H1 (cell line): ENCODE measurements around the gene RAB11FIP3. TPM values are rescaled to one million over a fixed set of nuclear protein-coding genes. Genes with fewer than 3 reads are reported as not detected.

Source experiments
- CTCF ChIA-PET: fragments of 300-600 bp; sonication (Branson Sonifier 250); formaldehyde crosslinking; loops from one replicate; lab custom pipeline; 2021; ENCODE audit not compliant: partially characterized antibody; lab: Charles Lee
- POLR2A ChIA-PET: fragments of 300-600 bp; sonication (Branson Sonifier 250); formaldehyde crosslinking; loops from one replicate; lab custom pipeline; 2021; ENCODE audit warnings: inconsistent platforms; ENCODE audit not compliant: partially characterized antibody; lab: Charles Lee
- DNase-seq, 2 experiments: peaks; one replicate each; pipeline versions ENCODE4 v3.0.0 to v3.0.0-alpha.2; 2010 to 2022; ENCODE audit warnings: low spot score in 2 of 2, low read depth in 1 of 2, mixed read lengths in 1 of 2
- FAIRE-seq: peaks from 2 replicates; lab custom pipeline; 2011; peaks lifted over from hg19 to GRCh38; lab: Jason Lieb, UNC
- H2AFZ ChIP-seq: 2 replicates; pipeline ENCODE4 v1.8.1; 2012; ENCODE audit warnings: low read length, inconsistent platforms
- H2AK5ac ChIP-seq: 2 replicates; pipeline ENCODE4 v1.6.1; 2013; ENCODE audit warnings: low read depth, low read length
- H2BK120ac ChIP-seq: replicated peaks from 2 replicates; pipeline ENCODE3; 2013; ENCODE audit warnings: low read depth, low read length, inconsistent platforms
- H2BK12ac ChIP-seq: 2 replicates; pipeline ENCODE4 v1.6.1; 2013; ENCODE audit warnings: low read depth, low read length
- H2BK15ac ChIP-seq: 2 replicates; pipeline ENCODE4 v1.6.1; 2013; ENCODE audit warnings: low read length
- H2BK20ac ChIP-seq: 2 replicates; pipeline ENCODE4 v1.6.1; 2013; ENCODE audit warnings: low read length
- H2BK5ac ChIP-seq: 2 replicates; pipeline ENCODE4 v1.6.1; 2013; ENCODE audit warnings: low read depth, low read length
- H3K14ac ChIP-seq: 2 replicates; pipeline ENCODE4 v1.6.1; 2013; ENCODE audit warnings: inconsistent platforms; ENCODE audit not compliant: insufficient read length
- H3K18ac ChIP-seq: 2 replicates; pipeline ENCODE4 v1.6.1; 2013; ENCODE audit warnings: low read length; ENCODE audit errors: extremely low read depth
- H3K23ac ChIP-seq: 2 replicates; pipeline ENCODE4 v1.6.1; 2013; ENCODE audit warnings: inconsistent platforms; ENCODE audit not compliant: insufficient read length
- H3K23me2 ChIP-seq: 2 replicates; pipeline ENCODE4 v1.6.1; 2013; ENCODE audit warnings: low read depth, low read length
- H3K27ac ChIP-seq: 2 replicates; pipeline ENCODE4 v1.6.1; 2011; ENCODE audit warnings: low read depth, low read length, inconsistent platforms
- H3K27me3 ChIP-seq, 4 experiments: replicated peaks in 1 of 4; 1 replicate in 1 of 4; 2 replicates in 3 of 4; pipeline versions ENCODE4 v1.6.1 to v1.8.1; 2011 to 2013; ENCODE audit warnings: low read length in 3 of 4, mild to moderate bottlenecking in 3 of 4, inconsistent platforms in 2 of 4, mixed read lengths in 2 of 4, moderate library complexity in 1 of 4; ENCODE audit not compliant: control insufficient read depth in 3 of 4, insufficient read depth in 3 of 4; ENCODE audit errors: extremely low read depth in 1 of 4
- H3K36me3 ChIP-seq, 4 experiments: 2 replicates each; pipeline versions ENCODE4 v1.6.1 to v1.8.1; 2011 to 2013; ENCODE audit warnings: mild to moderate bottlenecking in 4 of 4, low read length in 3 of 4, moderate library complexity in 2 of 4, control low read depth in 1 of 4, inconsistent platforms in 1 of 4; ENCODE audit not compliant: insufficient read depth in 4 of 4, control insufficient read depth in 2 of 4
- H3K4ac ChIP-seq: replicated peaks from 2 replicates; pipeline ENCODE3; 2013; ENCODE audit warnings: low read length, low read depth, mixed read lengths, inconsistent platforms; ENCODE audit not compliant: insufficient read length
- H3K4me1 ChIP-seq, 4 experiments: replicated peaks in 1 of 4; 1 replicate in 1 of 4; 2 replicates in 3 of 4; pipeline versions ENCODE4 v1.6.1 to v1.8.1; 2011 to 2013; ENCODE audit warnings: low read length in 3 of 4, inconsistent platforms in 2 of 4, mixed read lengths in 1 of 4; ENCODE audit not compliant: insufficient read depth in 4 of 4, control insufficient read depth in 3 of 4
- H3K4me2 ChIP-seq, 2 experiments: 2 replicates each; pipeline versions ENCODE4 v1.6.1 to v1.8.1; 2011 to 2013; ENCODE audit warnings: low read depth in 2 of 2, low read length in 2 of 2, control low read depth in 1 of 2, inconsistent platforms in 1 of 2, mild to moderate bottlenecking in 1 of 2; ENCODE audit not compliant: insufficient read depth in 1 of 2
- H3K4me3 ChIP-seq, 4 experiments: fragments of 200-600, 300-600 bp in 1 of 4; sonication (generic), shearing (Covaris generic), sonication (Bioruptor Twin) in 1 of 4; 2 replicates each; pipeline versions ENCODE4 v1.5.1 to v1.8.1; 2011 to 2016; ENCODE audit warnings: low read length in 4 of 4, low read depth in 3 of 4, control low read depth in 2 of 4, inconsistent platforms in 2 of 4, mild to moderate bottlenecking in 2 of 4, mixed read lengths in 1 of 4, moderate library complexity in 1 of 4; ENCODE audit not compliant: insufficient read depth in 2 of 4; ENCODE audit errors: extremely low read depth in 1 of 4
- H3K56ac ChIP-seq: replicated peaks from 2 replicates; pipeline ENCODE3; 2013; ENCODE audit warnings: low read depth, mild to moderate bottlenecking, mixed read lengths, low read length, inconsistent platforms; ENCODE audit not compliant: insufficient read length
- H3K79me1 ChIP-seq: 2 replicates; pipeline ENCODE4 v1.6.1; 2013; ENCODE audit warnings: low read depth, low read length, control low read depth
- H3K79me2 ChIP-seq, 2 experiments: 2 replicates each; pipeline versions ENCODE4 v1.6.1 to v1.8.1; 2012 to 2013; ENCODE audit warnings: low read length in 2 of 2, mild to moderate bottlenecking in 2 of 2, inconsistent platforms in 1 of 2; ENCODE audit not compliant: insufficient read depth in 2 of 2, control insufficient read depth in 1 of 2
- H3K9ac ChIP-seq, 4 experiments: replicated peaks in 1 of 4; 1 replicate in 1 of 4; 2 replicates in 3 of 4; pipeline versions ENCODE4 v1.6.1 to v1.8.1; 2011 to 2013; ENCODE audit warnings: low read depth in 3 of 4, low read length in 3 of 4, control low read depth in 2 of 4, mild to moderate bottlenecking in 2 of 4, moderate library complexity in 2 of 4, inconsistent platforms in 1 of 4; ENCODE audit errors: extremely low read depth in 1 of 4
- H3K9me3 ChIP-seq, 2 experiments: 2 replicates each; pipeline versions ENCODE4 v1.6.1 to v1.8.1; 2012 to 2013; ENCODE audit warnings: mild to moderate bottlenecking in 2 of 2, moderate library complexity in 2 of 2, control low read depth in 1 of 2, inconsistent platforms in 1 of 2, low read depth in 1 of 2, low read length in 1 of 2, mixed read lengths in 1 of 2; ENCODE audit not compliant: insufficient read depth in 2 of 2
- H4K20me1 ChIP-seq, 2 experiments: replicated peaks in 1 of 2; 2 replicates each; pipeline versions ENCODE3 to v1.8.1; 2011 to 2013; ENCODE audit warnings: inconsistent platforms in 2 of 2, low read length in 2 of 2, mild to moderate bottlenecking in 1 of 2; ENCODE audit not compliant: insufficient read depth in 2 of 2, control insufficient read depth in 1 of 2
- H4K5ac ChIP-seq: 2 replicates; pipeline ENCODE4 v1.6.1; 2013; ENCODE audit warnings: low read length, low read depth, mixed read lengths, inconsistent platforms; ENCODE audit not compliant: insufficient read length
- H4K8ac ChIP-seq: 2 replicates; pipeline ENCODE4 v1.8.0; 2013; ENCODE audit warnings: mild to moderate bottlenecking, moderate library complexity, low read length, inconsistent platforms; ENCODE audit not compliant: insufficient read depth; ENCODE audit errors: extremely low read depth
- H4K91ac ChIP-seq: replicated peaks from 2 replicates; pipeline ENCODE3; 2013; ENCODE audit warnings: low read length, mixed read lengths, inconsistent platforms; ENCODE audit not compliant: insufficient read length
- CBX5 ChIP-seq: fragments of 300-800, 300-1000 bp; sonication (generic); IDR thresholded peaks from 2 replicates; pipeline ENCODE4 v1.7.1; 2016; ENCODE audit warnings: antibody characterized with exemption, low read length, low read depth
- RBBP5 ChIP-seq: IDR thresholded peaks from 2 replicates; pipeline ENCODE4 v1.7.1; 2012; ENCODE audit warnings: low read depth, mild to moderate bottlenecking, inconsistent platforms, low read length, moderate library complexity, borderline replicate concordance
- RXRA ChIP-seq: IDR thresholded peaks from 2 replicates; pipeline ENCODE4 v1.6.1; 2011; ENCODE audit warnings: low read depth, mild to moderate bottlenecking, low read length, moderate library complexity; ENCODE audit not compliant: insufficient read depth
- SIRT6 ChIP-seq: IDR thresholded peaks from one replicate; pipeline ENCODE4 v1.7.1; 2012; ENCODE audit warnings: low read length, inconsistent platforms
- SUZ12 ChIP-seq: fragments of 200-600 bp; sonication (generic); IDR thresholded peaks from 2 replicates; pipeline ENCODE4 v1.6.1; 2012; ENCODE audit warnings: mild to moderate bottlenecking, inconsistent platforms, low read length, moderate library complexity, mixed read lengths
- WGBS, 2 experiments: shearing (Covaris generic) in 1 of 2; methylation state at CpG; one replicate each; pipeline versions ENCODE4 v1.1.6 to v1.1.7; 2013 to 2015; ENCODE audit warnings: low lambda C conversion rate in 2 of 2, mixed read lengths in 2 of 2, inconsistent platforms in 1 of 2, low coverage in 1 of 2, missing lambda C conversion rate in 1 of 2; ENCODE audit not compliant: insufficient replicate concordance in 2 of 2, insufficient coverage in 1 of 2, insufficient read length in 1 of 2; ENCODE audit errors: extremely low coverage in 1 of 2, missing lambda C conversion rate in 1 of 2; 5-methylcytosine and 5-hydroxymethylcytosine counted together
- long read RNA-seq, 2 experiments: library from RNA in 1 of 2; library from capped mRNA in 1 of 2; stranded (forward); transcript quantifications; one replicate each; pipeline ENCODE4 v2.0.0, GENCODE V29; 2021; ENCODE audit warnings: inconsistent platforms in 1 of 2
- polyA minus RNA-seq, 3 experiments: library from RNA; depleted of rRNA, polyadenylated mRNA; stranded (reverse); fragments of >200 nt; gene quantifications; 1 replicate in 2 of 3; 2 replicates in 1 of 3; pipeline ENCODE4 v1.2.3, GENCODE V29; 2011
- polyA plus RNA-seq, 7 experiments: library from polyadenylated mRNA; depleted of rRNA in 3 of 7; stranded (reverse) in 5 of 7; unstranded in 2 of 7; fragments of >200 nt in 5 of 7; fragments of 200-250 nt in 2 of 7; gene quantifications; 1 replicate in 5 of 7; 2 replicates in 1 of 7; 4 replicates in 1 of 7; pipeline versions ENCODE4 v1.2.1 to v1.2.3, GENCODE V29; 2011 to 2013; ENCODE audit warnings: missing spikeins in 2 of 7, mixed read lengths in 2 of 7
- total RNA-seq: library from RNA; stranded (reverse); fragmentation: NEBNext Ultra II Directional; extraction: Animal tissue kit (Norgen Biotek cat#: 25700); gene quantifications from 2 replicates; pipeline ENCODE4 v1.2.1, GENCODE V29; 2021

RAB11FIP3 gene, protein sequence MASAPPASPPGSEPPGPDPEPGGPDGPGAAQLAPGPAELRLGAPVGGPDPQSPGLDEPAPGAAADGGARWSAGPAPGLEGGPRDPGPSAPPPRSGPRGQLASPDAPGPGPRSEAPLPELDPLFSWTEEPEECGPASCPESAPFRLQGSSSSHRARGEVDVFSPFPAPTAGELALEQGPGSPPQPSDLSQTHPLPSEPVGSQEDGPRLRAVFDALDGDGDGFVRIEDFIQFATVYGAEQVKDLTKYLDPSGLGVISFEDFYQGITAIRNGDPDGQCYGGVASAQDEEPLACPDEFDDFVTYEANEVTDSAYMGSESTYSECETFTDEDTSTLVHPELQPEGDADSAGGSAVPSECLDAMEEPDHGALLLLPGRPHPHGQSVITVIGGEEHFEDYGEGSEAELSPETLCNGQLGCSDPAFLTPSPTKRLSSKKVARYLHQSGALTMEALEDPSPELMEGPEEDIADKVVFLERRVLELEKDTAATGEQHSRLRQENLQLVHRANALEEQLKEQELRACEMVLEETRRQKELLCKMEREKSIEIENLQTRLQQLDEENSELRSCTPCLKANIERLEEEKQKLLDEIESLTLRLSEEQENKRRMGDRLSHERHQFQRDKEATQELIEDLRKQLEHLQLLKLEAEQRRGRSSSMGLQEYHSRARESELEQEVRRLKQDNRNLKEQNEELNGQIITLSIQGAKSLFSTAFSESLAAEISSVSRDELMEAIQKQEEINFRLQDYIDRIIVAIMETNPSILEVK
- 32.4 and 35.2 TPM in 2 replicates for total RNA-seq
- 9.3 and 16.6 TPM in 2 replicates for polyA plus RNA-seq (2011; rRNA removed)
- 15.1 TPM for polyA plus RNA-seq (2011; cell fraction: cytosol; rRNA removed)
- 37.6 TPM for polyA plus RNA-seq (2011; cell fraction: nucleus; rRNA removed)
- polyA plus RNA-seq (2012, experiment 1 of 2), result 21.9 to 33.3 TPM (median 31.0 TPM) in 4 replicates
- polyA plus RNA-seq (2012, experiment 2 of 2), result 20.2 TPM
- 12.5 TPM for polyA plus RNA-seq (2013, experiment 1 of 2)
- 11.9 TPM for polyA plus RNA-seq (2013, experiment 2 of 2)
- polyA minus RNA-seq (2011; rRNA and poly(A)+ RNA removed), result 9.7 and 14.5 TPM in 2 replicates
- polyA minus RNA-seq (2011; cell fraction: cytosol; rRNA and poly(A)+ RNA removed), result 10.8 TPM
- polyA minus RNA-seq (2011; cell fraction: nucleus; rRNA and poly(A)+ RNA removed), result 21.0 TPM
- long read RNA-seq, experiment 1, partial matches to known transcripts, result 20 of 23 reads
- long read RNA-seq, experiment 1, other reads (novel, unspliced or antisense), result 3 of 23 reads
- long read RNA-seq, experiment 2, partial matches to known transcripts, result 1 of 1 reads
- long read RNA-seq, experiment 2, other reads (novel, unspliced or antisense), result 0 of 1 reads

DNA sequence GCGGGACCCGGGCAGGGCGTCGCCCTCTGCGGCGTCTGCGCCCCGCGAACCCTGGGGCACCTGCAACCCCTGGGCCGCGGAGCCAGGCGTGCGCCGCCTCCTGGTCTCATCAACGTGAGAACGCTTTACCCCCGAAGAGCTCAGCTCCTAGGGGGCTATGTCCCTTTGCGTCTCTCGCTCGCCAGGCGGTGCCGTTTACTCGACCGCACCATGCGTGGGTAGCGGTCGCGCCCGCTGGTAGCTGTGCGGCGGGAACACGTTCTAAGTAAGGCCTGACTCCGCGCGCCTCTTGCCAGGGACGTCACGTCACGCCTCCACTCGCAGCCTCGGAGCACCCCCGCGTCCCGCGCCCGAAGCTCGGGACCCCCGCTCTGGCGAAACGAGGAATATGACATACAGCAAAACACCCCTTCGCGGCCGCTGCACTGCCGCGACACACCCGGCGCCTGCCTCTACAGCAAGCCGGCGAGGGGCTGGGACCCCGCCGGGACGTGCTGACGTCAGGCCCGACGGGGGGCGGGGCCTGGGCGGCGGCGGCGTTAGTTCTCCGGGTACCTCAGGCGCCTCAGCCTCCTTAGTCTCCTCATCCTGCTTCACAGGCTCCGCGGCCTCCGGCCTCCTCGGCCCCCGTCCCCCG lies at the start of gene RAB11FIP3:
TSS of gene RAB11FIP3 (plus strand) at position 568 of the 637 bp plus-strand sequence. CDS start 358 bp downstream, outside the sequence.
- Histone ChIP-seq H3K4ac (peak within 1 kb of the TSS; percentile 69), H3K18ac (no peak within 1 kb of the TSS; the same call in none of the 2 replicates), H3K9me3 (no peaks in the 10 kb centered on the region), H3K14ac (no peak within 1 kb of the TSS), H3K79me2 (peaks cover 0 to 29% of the 10 kb centered on the region in 2 experiments; a peak in 2 of 4 replicates), H3K4me2 (peak within 1 kb of the TSS; percentile 86 to 99), H3K27ac (no peak within 1 kb of the TSS), H4K91ac (no peak within 1 kb of the TSS), H2BK12ac (0 out of 2 replicates have a peak within 1 kb of the TSS, but pooled peaks have one; percentile 39), H3K4me1 (peaks cover 0 to 15% (median 7%) of the 10 kb centered on the region in 4 experiments; a peak in 4 of 7 replicates), H2AFZ (peak within 1 kb of the TSS; percentile 95), H3K36me3 (no peaks in the 10 kb centered on the region), H3K56ac (no peak within 1 kb of the TSS), H2BK5ac (0 out of 2 replicates have a peak within 1 kb of the TSS, but pooled peaks have one; percentile 16), H4K5ac (no peak within 1 kb of the TSS), H3K4me3 (peak within 1 kb of the TSS; percentile 66 to 97 (median 68)), H3K27me3 (peaks cover 11 to 33% (median 24%) of the 10 kb centered on the region in 4 experiments), H2BK20ac (no peak within 1 kb of the TSS), H3K23ac (no peak within 1 kb of the TSS), H3K9ac (peak within 1 kb of the TSS in 3 of 4 experiments; percentile 62 to 75 (median 71); a peak in 5 of 7 replicates), H4K8ac (peak within 1 kb of the TSS; percentile 83), H3K23me2 (peaks cover 13% of the 10 kb centered on the region; the same call in 1 of the 2 replicates), H2BK120ac (no peak within 1 kb of the TSS), H2BK15ac (peak within 1 kb of the TSS; percentile 72; the same call in 1 of the 2 replicates), H3K79me1 (peaks cover 2% of the 10 kb centered on the region), H4K20me1 (peaks cover 4 to 15% of the 10 kb centered on the region in 2 experiments), H2AK5ac (no peak within 1 kb of the TSS)
- FAIRE-seq (no peak), DNase-seq (peak; percentile 50 to 93)
- CTCF ChIA-PET, result interaction anchor here (0.8 to 2.9 kb wide), 8 partner anchors 11 to 185 kb away, joined by 3 to 9 read pairs (median 4); no protein-coding TSS in a partner anchor
- 2% methylated on average over 61 of the region's 77 CpGs; no CpG with 5 or more reads in 1 of the 2 experiments for WGBS, 2 experiments
- POLR2A ChIA-PET, result interaction anchor here (0.7 to 2.3 kb wide), 9 partner anchors 13 to 133 kb away, joined by 3 to 8 read pairs (median 4); partner anchors contain the start of genes DECR2 and MRPL28
- no peak for TF ChIP-seq SIRT6
- no peak for TF ChIP-seq CBX5
- no peak for TF ChIP-seq RXRA
- peak; percentile 73 for TF ChIP-seq SUZ12
- no peak for TF ChIP-seq RBBP5
